ENCODE data around the gene TRIM43B.
A peak's percentile ranks its signal among the peaks of the same experiment; 100 is the strongest.
"Not testable (repeated sequence)": the region's sequence is repeated elsewhere in the genome, so short reads cannot be mapped to it uniquely, and the experiment has no call there.

Gene TRIM43B

DNA sequence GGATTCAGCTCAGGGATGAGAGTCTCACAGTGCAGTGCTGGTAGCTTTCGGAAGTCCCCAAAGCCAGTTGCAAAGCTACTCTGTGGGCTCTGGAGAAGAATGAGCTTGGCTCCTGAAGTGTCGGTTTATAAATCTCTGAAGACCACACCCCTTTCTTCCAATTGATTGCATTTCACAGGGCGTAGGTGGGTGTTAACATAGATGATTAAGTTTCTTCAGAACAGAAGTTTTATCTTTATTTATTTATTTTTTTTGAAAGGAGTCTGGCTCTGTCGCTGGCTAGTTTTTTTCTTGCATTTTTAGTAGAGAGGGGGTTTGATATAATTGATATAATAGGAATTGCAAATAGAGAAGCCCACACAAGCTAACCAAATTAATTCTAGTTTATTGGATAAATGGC, at the start of gene TRIM43B:
Gene TRIM43B, minus strand, starts transcription at position 101 of the 400 bp plus-strand sequence. CDS start 2,040 bp downstream, outside the sequence.
- not testable (repeated sequence) for DNase-seq

GRCh38 chr2:95531254-95531771, 46.8 kb upstream of the TRIM43B start:
- peak; percentile 41 for DNase-seq

DNA sequence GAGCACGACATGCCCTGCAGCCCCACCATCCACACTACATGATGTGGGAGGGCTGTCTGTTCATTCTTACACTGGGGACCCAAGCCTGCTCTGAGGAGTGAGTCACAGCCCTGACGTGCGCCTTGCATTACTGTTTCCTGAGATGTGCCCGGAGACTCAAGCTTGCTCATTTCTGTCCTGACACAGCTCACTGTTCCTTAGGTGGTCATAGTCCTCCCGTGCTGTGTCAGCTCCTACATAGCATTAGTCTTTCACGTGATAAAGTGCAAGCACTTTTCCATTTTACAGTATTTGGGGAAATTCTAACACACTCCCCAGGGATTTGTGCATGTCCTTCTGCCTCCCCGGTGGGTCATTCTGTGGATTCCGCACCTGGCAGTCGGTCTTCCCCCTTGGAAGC, 46.2 kb upstream of the TRIM43B start:
- DNase-seq: peak; percentile 86

DNA sequence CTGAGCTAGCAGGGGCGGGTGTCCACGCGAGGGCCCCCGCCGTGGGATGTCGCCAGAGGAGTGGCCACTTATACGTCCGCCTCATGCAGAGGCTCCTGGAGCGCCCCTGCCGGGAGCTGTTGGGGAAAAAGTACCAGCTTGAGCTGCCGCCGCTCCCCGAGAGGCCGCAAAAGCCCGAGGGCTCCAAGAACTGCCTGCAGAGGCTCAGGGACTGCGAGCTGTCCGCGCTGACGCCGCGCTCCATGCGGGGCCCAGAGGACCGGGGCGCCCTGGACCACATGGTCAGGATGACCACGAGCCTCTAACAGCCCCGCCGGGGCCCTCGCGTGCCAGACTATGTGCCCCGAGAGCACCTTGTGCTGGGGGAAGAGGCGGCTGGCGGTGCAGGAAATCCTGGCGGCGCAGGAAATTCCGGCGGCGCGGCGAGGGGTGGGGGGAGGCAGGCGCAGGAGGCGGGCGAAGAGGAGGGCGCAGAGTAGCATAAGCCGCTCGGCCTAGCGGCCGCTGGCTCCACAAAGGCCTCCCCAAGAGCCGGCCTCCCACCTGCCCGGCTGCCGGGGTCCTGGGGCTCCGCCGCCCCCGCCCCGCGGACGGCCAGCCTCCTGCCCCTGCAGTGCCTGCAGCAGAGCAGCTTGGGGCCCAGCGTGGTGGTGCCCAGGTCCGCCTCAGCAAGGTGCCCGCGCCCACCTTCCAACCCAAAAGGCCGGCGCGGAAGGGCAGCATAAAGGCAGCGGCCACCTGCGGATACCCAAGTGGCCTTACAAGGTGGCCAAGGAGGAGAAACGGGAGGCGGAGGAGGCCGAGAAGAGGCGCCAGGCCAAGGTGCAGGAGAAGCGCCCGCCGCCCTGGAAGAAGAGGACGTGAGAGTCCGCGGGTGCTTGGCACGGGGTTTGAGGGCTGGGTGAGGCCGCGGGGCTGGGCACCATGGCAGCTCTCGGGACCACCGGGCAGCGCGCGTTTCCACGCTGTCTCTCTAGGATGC, 42.1 kb upstream of the TRIM43B start:
- DNase-seq: peak; percentile 78

DNA sequence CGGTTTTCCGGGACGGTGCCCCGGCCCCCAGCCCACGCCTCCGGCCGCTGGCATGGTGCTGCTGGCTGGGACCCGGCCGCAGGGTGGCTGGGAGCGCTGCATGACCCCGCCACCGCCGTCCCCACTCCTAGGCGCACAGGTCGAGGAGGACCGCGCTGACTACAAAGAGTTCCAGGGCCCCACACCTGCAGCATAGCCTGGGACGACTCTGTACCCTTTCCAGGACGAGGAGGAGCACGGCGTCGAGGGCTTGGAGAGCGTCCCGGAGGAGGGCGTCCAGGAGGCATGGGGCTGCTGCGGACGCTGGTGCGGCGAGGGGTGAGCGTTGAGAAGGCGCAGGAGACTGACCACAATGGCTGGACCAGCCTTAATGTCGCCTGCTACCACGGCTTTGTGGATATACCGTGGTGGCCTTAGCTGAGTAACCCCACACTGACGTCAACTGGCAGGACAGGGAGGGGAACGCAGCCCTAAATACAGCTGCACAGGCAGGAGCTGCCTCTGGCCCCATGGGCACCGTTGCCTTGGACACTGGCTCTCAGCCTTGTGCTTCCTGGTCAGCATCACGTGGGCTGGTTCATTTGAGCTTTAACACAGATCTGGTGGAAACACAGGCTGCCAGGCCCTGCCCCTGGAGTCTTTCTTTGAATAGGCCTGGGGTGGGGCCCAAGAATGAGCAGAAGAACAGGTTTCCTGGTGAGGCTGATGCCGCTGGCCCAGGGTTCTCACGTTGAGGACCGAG, 40.9 kb upstream of the TRIM43B start:
- DNase-seq: no peak

DNA sequence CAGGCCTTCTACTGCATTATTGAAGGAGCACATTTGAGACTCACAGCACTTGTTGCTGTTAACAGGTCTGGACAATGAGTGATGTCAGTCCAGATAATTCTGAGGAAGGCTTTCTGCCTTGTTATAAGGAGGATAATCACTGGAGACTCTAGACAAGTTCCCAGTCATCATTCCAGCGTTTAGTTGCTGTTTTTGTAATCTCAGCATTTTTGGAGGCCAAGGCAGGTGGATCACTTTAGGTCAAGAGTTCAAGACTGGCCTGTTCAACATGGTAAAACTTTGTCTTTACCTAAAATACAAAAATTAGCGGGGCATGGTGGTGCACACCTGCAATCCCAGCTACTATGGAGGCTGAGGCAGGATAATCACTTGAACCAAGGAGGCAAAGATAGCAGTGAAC, 39.6 kb upstream of the TRIM43B start:
- no peak for DNase-seq

- no peak for DNase-seq
Observed at GRCh38 chr2:95514718-95515117, 30.2 kb upstream of the TRIM43B start.

GRCh38 chr2:95514226-95514625, 29.7 kb upstream of the TRIM43B start:
- DNase-seq: not testable (repeated sequence)

DNA sequence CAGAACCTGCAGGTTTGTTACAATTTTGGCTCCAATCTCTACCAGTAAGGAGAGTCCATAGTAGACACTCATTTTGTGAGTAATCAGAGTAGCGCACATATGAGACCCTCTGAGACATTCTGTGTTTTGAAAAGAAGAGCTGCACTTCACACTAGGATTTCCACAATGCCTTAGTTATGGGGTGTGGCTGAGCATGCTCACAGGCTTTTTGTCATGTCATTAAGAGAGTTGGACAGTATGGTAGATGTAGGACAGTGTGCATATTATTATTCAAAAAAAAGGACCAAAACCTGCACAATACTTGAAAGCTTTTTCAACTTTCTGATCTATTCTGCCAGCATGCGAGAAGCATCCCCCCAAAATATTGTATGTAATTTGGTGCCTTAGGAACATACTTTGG, 24.9 kb upstream of the TRIM43B start:
- no peak for DNase-seq

GRCh38 chr2:95505222-95505621, 20.7 kb upstream of the TRIM43B start:
- DNase-seq: no peak

- no peak for DNase-seq
Observed at GRCh38 chr2:95500854-95501253, 16.3 kb upstream of the TRIM43B start.

DNA sequence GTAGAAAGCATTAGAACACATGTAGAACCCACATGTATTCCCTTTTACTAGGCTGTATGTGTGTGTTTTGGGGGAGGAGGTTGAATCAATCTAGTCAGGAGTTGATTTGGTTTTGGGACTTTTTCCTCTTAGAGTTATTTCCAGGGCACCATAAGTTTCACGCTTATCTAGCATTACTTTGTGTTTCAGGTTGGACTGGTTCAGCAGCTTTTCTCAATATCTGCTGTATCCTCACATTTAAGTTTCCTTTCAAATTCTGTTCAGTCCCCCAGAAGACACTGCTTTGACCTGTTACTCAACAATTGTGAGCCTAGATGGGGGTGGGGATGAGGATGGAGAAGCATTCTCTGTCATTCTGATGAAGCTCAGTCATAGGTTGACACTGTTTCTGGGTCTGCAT, 7.5 kb upstream of the TRIM43B start:
- not testable (repeated sequence) for DNase-seq

DNA sequence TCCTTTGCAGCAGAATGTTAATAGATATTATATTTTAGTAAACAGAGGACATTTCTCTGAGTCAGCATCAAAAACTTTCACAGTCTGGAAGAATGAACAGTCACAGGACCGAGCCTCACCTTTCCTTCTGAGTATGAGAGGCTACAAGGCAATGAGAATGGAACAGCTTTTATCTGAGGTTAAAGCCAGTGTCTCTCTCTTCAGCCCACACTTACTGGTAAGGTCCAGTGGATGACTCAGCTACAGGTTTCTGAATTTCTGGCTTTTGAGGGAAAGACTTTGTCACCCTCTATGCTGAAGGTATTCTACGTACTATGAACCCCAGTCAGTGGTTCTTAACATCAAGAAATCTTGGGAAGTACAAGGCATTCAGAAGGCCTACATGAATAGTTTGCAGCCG, 9.5 kb downstream of the TRIM43B start:
- not testable (repeated sequence) for DNase-seq

DNA sequence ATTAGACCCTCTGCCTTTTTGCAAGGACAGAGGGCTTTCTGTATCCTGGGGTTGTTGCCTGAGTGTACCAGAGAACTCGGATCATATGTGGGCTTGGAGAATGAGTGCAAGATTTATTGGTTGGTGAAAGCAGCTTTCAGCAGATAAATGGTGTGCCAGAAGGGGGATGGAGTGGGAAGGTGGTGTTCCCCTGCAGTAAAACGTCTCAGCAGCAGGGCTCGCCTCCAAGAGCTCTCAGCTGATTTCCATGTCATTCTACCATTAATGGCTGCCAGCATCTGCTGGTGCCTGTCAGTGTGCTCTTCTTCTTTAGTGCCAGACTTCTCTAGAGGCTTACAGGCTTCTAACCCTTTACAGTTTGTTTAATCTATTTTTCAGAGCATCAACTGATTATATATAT, 16.6 kb downstream of the TRIM43B start:
- not testable (repeated sequence) for DNase-seq

DNA sequence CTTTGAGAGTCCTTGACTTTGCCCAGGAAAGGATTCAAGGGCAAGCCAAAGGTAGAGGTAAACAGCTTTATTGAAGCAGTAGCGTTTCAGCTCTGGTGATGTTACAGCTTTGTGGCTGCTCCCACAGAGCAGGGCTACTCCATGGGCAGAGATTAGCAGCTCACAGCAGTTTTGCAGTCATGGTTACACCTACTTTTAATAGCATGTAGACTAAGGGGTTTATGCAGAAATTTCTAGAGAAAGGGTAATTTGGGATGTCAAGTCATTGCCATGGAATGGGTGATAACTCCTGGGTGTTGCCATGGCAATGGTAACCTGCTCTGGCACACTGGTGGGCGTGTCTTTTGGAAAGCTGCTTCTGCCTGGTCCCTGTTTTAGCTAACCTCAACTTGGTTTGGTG, 18.0 kb downstream of the TRIM43B start:
- not testable (repeated sequence) for DNase-seq

GRCh38 chr2:95463292-95463691, 21.3 kb downstream of the TRIM43B start:
- not testable (repeated sequence) for DNase-seq

GRCh38 chr2:95445317-95445716, 39.2 kb downstream of the TRIM43B start:
- not testable (repeated sequence) for DNase-seq

GRCh38 chr2:95442474-95443099, 42.0 kb downstream of the TRIM43B start:
- DNase-seq: not testable (repeated sequence)

- not testable (repeated sequence) for DNase-seq
Observed at GRCh38 chr2:95435872-95436209, 48.7 kb downstream of the TRIM43B start.

DNA sequence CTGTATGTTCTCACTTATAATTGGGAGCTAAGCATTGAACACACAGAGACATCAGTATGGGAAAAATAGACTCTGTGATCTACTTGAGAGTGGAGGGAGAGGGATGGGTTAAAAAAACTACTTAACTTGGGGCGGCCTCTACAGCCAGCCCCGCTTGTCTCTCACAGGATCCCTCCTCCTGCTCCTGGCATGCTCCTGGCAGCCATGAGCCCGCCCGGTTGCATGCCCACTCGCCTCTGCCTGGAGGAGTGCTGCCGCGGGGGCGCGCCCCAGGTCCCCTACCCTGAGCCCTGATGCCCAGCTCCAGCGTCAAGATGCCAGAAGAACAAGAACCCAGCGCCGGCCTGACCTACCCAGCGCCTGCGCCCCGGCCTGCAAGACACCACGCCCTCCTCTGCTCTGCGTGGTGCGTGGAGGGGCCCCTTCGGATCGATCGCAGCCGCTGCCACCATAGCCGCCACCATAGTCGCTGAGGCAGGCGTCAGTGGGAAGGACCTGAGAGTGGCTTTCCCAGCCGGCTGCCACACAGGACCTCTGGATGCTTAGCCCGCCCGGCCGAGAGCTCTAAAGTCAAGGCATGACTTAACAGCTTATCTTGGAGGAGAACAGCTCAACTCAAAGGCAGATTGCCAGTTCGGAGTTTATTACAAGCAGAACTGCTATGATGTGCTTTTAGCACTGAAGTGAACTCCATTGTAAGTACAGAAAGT, 49.2 kb downstream of the TRIM43B start:
- DNase-seq: not testable (repeated sequence)

DNA sequence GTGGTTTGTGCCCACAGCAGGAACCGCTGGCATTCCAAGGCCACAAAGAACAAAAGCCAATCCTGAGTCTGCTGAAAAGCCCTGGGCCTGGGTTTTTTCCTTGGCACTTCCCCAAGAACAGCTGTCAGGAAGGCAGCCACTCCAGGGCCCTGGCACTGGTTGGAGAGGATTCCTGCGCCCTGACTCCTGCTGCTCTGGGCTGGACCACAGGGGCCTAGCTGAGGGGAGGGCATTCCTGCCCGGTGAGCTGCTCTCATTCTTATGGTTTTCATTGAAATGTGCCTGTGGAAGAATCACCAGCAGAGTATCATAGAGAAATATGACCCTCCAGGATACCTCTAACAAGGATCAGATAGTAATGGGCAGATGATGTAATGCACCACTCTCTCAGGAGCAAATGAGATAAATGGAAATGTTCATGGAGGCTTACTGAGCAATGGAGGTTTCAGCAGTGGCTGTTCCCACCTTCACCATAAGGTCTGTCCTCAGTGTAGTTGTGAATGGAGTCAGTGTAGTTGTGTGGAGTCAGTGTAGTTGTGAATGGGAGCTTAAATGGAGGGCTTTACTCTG, 50.0 kb downstream of the TRIM43B start:
- DNase-seq: not testable (repeated sequence)

DNA sequence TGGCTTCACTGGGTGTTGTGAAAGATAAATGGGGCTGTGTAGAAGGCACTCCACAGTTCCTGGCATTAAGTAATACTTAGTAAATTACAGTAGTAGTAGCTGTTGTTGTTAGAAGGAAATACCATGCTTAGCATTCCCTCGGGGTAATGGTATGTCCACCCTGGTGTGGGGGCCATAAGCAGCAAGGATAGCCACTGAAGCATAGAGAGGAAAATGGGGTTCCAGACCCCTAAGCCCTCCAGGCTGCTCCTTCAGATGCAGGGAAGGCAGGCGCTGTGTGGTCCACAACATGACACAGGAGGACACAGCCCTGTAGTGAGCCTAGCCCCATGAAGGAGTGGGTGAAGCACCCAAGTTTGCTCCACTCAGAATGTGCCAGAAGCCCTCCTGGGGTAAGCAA, 50.6 kb downstream of the TRIM43B start:
- DNase-seq: not testable (repeated sequence)

All from activated CD4-positive, alpha-beta T cell treated with anti-CD3 and anti-CD28 coated beads, Interleukin-10, Interleukin-2, amounts not matched to agents 100 ng/mL and 50 ng/mL, durations not matched to agents 16 hours and 8 hours (primary cell).